ENCODE measurements around the gene SEC24C.

DNA sequence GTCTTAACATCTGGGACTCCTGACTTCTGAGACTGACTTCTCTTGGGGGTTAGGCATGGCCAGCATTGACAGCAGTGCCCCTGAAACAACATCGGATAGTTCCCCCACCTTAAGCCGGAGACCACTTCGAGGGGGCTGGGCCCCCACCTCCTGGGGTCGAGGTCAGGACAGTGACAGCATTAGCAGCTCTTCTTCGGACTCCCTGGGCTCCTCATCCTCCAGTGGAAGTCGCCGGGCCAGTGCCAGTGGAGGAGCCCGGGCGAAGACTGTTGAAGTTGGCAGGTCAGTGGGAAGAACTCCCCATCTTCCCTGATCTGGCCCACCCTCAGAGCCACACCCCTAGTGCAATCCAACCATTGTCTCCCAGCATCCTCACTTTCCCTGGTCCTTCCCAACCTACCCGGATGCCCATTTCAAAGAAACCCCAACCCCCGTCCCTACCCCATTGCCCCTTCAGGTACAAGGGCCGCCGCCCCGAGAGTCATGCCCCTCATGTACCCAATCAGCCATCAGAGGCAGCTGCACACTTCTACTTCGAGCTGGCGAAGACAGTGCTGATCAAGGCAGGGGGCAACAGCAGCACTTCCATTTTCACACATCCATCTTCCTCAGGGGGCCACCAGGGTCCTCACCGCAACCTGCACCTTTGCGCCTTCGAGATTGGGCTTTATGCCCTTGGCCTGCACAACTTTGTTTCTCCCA, 53.3 kb downstream of the SEC24C start:
- TF ChIP-seq CTCF (IDR thresholded peaks at IDR 0.05) (no peak), POLR2AphosphoS5 (IDR thresholded peaks at IDR 0.05) (no peak), EP300 (IDR thresholded peaks at IDR 0.05) (no peak)

Data from esophagus muscularis mucosa (tissue), 4 donors.